ENCODE data around the gene THSD7A.

GRCh38 chr7:11366118-11366517 lies 465.9 kb downstream of the THSD7A start:
- TF ChIP-seq CTCF (conservative IDR thresholded peaks at IDR 0.05) (no peak), EZH2 (IDR thresholded peaks at IDR 0.05; ENCODE audit: low read depth) (no peak)
